Esophagus (tissue), 2 donors: Measurements from ENCODE around the gene SURF2. TPM values are rescaled to one million over a fixed set of nuclear protein-coding genes. Genes with fewer than 3 reads are reported as not detected.

ENCODE experiments used
- H3K27ac ChIP-seq, 2 donors: one replicate each; pipeline ENCODE4 v1.5.1; 2013; ENCODE audit warnings: low read depth in 2 of 2, mild to moderate bottlenecking in 2 of 2, inconsistent platforms in 1 of 2, low read length in 1 of 2, moderate library complexity in 1 of 2
- H3K27me3 ChIP-seq, 2 donors: one replicate each; pipeline ENCODE4 v1.6.1; 2013; ENCODE audit warnings: low read length in 2 of 2, control low read depth in 1 of 2, mild to moderate bottlenecking in 1 of 2; ENCODE audit not compliant: insufficient read depth in 2 of 2, control insufficient read depth in 1 of 2
- H3K36me3 ChIP-seq, 2 donors: one replicate each; pipeline ENCODE4 v1.6.1; 2013; ENCODE audit warnings: low read length in 1 of 2; ENCODE audit not compliant: control insufficient read depth in 2 of 2, insufficient read depth in 2 of 2
- H3K4me1 ChIP-seq, 2 donors: one replicate each; pipeline ENCODE4 v1.6.1; 2013; ENCODE audit warnings: low read length in 1 of 2; ENCODE audit not compliant: control insufficient read depth in 2 of 2, insufficient read depth in 2 of 2
- H3K4me3 ChIP-seq, 2 donors: one replicate each; pipeline ENCODE4 v1.5.1; 2013; ENCODE audit warnings: low read length in 2 of 2, mild to moderate bottlenecking in 2 of 2, low read depth in 1 of 2, moderate library complexity in 1 of 2
- H3K9me3 ChIP-seq, 2 donors: one replicate each; pipeline ENCODE4 v1.6.1; 2013; ENCODE audit warnings: mild to moderate bottlenecking in 2 of 2, low read depth in 1 of 2, low read length in 1 of 2, moderate library complexity in 1 of 2; ENCODE audit not compliant: control insufficient read depth in 2 of 2, insufficient read depth in 1 of 2
- WGBS, 2 donors: extraction: QIAGEN DNeasy Blood & Tissue Kit; methylation state at CpG; one replicate each; pipeline ENCODE4 v1.1.7; 2013; 5-methylcytosine and 5-hydroxymethylcytosine counted together
- polyA plus RNA-seq, 2 donors: library from polyadenylated mRNA; stranded (reverse); fragments of 200-250 nt; gene quantifications; one replicate each; pipeline ENCODE4 v1.2.3, GENCODE V29; 2013
- donor health status: healthy with polysubstance abuse.
- donor health status: Bipolar disorder and iron deficiency.

SURF2 gene
- polyA plus RNA-seq, 2 donors, result 32.9 to 36.4 TPM

DNA sequence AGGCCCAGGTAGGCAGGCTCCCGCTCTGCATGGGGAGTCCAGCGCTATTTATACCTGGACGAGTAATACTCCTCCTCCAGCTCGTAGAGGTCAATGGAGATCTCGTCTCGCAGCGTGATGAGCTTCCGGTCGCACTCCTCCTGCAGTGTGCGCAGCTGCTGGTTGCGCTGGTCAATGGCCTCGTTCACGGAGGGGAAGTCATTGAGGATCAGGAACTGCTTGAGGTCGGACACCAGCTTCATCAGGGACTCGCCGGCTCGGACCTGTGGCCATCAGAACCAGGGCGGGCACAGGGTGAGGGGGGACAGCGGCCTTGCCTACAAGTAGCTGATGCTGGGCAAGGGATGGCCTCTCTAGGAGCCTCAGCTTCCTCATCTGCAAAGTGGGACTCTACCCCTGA, 12.3 kb upstream of the SURF2 start:
- H3K27me3 ChIP-seq, result no peaks in the 10 kb centered on the region
- H3K4me1 ChIP-seq, result peaks cover 0 to 13% of the 10 kb centered on the region in 2 donors
- 94 to 96% methylated on average over 19 of the region's 19 CpGs for WGBS, 2 donors
- H3K27ac ChIP-seq, result no peak overlapping the region
- peaks cover 14 to 62% of the 10 kb centered on the region in 2 donors for H3K36me3 ChIP-seq
- H3K4me3 ChIP-seq, result no peak overlapping the region
- no peaks in the 10 kb centered on the region for H3K9me3 ChIP-seq

DNA sequence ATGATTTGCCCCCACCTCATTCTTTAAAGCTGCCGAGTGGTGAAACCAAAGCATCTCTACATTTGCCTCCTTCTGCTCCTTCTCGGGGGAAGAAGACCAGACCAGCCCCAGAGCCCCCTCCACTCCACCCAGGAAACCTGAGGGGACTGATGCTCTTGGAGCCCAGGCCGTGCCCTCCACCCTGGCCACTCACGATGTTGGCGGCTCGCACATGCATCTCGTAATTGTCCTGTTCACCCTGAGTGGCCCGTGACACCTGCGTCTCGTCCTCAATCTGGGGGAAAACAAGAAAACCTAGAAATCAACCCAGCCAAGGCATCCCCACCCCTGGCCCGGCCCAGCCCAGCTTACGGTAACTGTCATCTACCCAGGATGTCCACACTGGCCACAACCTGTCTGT, 11.4 kb upstream of the SURF2 start:
- Histone ChIP-seq H3K36me3 (peaks cover 14 to 68% of the 10 kb centered on the region in 2 donors), H3K4me3 (no peak overlapping the region), H3K4me1 (peaks cover 0 to 15% of the 10 kb centered on the region in 2 donors), H3K9me3 (no peaks in the 10 kb centered on the region), H3K27me3 (no peaks in the 10 kb centered on the region), H3K27ac (no peak overlapping the region)
- 95 to 98% methylated on average over 12 of the region's 12 CpGs for WGBS, 2 donors

DNA sequence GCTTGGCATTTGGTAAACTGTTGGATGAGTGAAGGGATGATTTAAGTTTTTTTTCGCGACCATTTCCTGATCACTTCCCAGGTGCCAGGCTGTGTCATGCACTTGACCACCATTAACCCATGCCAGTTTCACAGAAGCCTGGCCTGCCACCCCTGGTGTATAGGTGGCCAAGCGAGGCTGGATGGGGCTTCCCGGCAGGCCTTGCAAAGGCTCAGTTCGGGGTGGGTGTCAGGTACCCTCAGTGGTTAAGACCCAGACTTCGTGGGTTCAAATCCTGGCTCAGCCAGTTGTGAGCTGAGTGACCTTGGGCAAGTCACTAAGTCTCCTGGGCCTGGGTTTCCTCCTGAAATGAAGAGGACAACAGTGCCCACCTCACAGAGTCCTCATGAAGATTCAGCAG, 10.8 kb upstream of the SURF2 start:
- Histone ChIP-seq H3K4me3 (no peak overlapping the region), H3K36me3 (peaks cover 10 to 68% of the 10 kb centered on the region in 2 donors), H3K27ac (no peak overlapping the region), H3K4me1 (peaks cover 0 to 15% of the 10 kb centered on the region in 2 donors), H3K9me3 (no peaks in the 10 kb centered on the region), H3K27me3 (no peaks in the 10 kb centered on the region)
- WGBS, 2 donors, result 90 to 93% methylated on average over 6 of the region's 6 CpGs

DNA sequence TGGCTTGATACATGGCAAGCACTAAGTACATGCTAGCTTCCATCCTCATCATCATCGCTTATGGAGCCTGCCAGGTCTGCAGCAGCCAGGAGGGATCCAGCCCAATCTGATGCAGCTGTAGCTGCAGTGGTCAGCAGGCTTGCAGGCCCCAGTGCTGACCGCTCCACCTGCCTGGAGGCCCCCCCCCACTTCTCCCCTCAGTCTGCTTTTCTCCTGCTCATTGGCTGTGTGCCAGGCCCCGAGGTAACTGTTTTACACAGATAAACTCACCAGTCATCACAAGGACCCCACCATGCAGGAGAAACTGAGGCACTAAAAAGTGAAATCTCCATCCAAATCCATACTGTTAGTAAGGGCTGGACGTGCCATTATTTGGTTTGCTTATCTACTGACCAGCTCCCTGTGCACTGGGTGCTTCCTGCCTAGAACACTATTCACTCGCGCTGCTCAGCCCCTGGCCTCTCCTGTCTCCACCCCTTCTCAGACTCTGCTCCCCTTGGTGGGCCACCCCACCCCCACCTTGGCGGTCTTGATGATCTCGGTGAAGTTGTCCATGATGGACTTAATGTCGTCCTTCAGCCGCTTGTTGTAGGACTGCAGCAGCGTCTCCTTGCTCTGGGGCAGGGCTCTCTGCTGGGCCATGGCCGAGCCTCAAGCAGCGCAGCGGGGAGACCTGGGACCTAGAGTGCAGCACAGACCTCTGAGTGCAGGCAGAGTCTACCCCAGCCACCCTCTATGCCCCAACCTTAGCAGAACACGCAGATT, 10.1 kb upstream of the SURF2 start:
- H3K36me3 ChIP-seq, result peaks cover 13 to 66% of the 10 kb centered on the region in 2 donors
- peak overlapping the region in 1 of 2 donors; percentile 61 for H3K27ac ChIP-seq
- H3K4me3 ChIP-seq, result peak overlapping the region in 1 of 2 donors; percentile 83
- H3K4me1 ChIP-seq, result peaks cover 0 to 15% of the 10 kb centered on the region in 2 donors
- 64 to 69% methylated on average over 15 of the region's 15 CpGs for WGBS, 2 donors
- H3K27me3 ChIP-seq, result no peaks in the 10 kb centered on the region
- no peaks in the 10 kb centered on the region for H3K9me3 ChIP-seq

DNA sequence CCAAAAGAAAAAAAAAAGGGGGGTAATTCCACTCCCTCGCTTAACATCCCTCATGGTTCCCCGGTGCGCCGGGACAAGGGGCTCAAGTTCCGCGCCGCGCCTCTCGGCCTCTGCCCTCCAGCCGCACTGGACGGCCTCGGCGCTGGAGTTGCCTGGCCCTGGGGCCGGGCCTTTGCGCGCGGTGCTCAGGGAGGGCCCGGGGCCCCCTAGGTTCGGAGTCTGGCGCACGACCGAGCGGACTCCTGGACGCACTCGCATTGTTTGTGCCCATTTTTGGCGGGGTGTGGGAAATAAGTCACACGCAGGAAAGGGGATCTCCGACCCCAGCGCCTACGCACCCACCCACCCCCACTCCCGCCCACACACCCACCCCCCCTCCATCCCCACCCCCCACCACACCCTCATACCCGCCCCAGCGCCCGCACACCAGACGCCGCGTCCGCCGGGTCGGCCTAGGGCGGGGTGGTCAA, 8.8 kb upstream of the SURF2 start:
- Histone ChIP-seq H3K36me3 (peaks cover 13 to 61% of the 10 kb centered on the region in 2 donors), H3K4me3 (peak overlapping the region; percentile 83 to 100), H3K27ac (peak overlapping the region; percentile 89 to 95), H3K9me3 (no peaks in the 10 kb centered on the region), H3K4me1 (peaks cover 0 to 15% of the 10 kb centered on the region in 2 donors), H3K27me3 (no peaks in the 10 kb centered on the region)
- WGBS, 2 donors, result 0% methylated on average over 29 to 41 of the region's 41 CpGs

DNA sequence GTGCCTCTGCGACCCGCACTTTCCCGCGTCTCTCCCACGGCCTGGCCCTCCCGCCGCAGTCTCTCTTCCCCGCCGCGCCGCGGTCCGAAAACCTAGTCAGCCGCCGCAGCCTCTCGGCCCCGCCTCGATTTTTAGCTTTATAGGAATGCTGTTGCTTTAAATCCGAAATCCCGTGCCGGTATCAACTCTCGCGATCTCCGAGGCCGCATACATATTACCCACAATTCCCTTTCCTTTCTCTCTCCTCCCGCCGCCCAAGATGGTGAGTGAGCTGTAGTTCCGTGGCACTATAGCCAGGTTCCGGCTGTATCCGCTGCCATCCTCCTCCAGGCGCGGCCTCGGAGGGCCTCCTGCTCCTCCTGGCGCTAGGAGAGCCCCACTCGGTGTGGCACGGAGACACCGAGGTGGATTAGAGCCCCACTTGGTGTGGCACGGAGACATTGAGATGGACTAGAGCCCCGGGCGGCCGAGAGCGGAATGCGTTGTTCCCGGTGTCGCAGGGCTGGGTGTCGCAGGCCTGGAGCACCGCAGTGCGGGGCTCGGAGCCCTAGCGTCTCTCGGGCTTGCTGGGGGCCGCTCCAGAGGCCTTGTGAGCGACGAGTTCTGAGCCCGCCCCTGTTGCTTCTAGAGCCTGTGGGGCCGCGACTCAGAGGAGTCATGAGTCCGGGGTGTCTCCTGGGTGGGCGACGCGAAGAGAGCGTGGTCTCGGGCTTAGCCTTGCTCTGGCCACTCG, 8.2 kb upstream of the SURF2 start, which contains the start of the genes MED22 and RPL7A:
Gene MED22, minus strand, starts transcription at position 147 of the 733 bp plus-strand sequence. CDS start 1,469 bp downstream, outside the sequence.
Gene RPL7A, plus strand, starts transcription at position 234 of the 733 bp plus-strand sequence. Its CDS starts 26 bp downstream, at position 260.
- no peaks in the 10 kb centered on the region for H3K9me3 ChIP-seq
- peak within 1 kb of the TSS; percentile 91 to 95 for H3K27ac ChIP-seq
- peaks cover 0 to 15% of the 10 kb centered on the region in 2 donors for H3K4me1 ChIP-seq
- peak within 1 kb of the TSS; percentile 83 to 100 for H3K4me3 ChIP-seq
- WGBS, 2 donors, result 0 to 1% methylated on average over 51 to 64 of the region's 64 CpGs
- H3K36me3 ChIP-seq, result peaks cover 13 to 59% of the 10 kb centered on the region in 2 donors
- H3K27me3 ChIP-seq, result no peaks in the 10 kb centered on the region

DNA sequence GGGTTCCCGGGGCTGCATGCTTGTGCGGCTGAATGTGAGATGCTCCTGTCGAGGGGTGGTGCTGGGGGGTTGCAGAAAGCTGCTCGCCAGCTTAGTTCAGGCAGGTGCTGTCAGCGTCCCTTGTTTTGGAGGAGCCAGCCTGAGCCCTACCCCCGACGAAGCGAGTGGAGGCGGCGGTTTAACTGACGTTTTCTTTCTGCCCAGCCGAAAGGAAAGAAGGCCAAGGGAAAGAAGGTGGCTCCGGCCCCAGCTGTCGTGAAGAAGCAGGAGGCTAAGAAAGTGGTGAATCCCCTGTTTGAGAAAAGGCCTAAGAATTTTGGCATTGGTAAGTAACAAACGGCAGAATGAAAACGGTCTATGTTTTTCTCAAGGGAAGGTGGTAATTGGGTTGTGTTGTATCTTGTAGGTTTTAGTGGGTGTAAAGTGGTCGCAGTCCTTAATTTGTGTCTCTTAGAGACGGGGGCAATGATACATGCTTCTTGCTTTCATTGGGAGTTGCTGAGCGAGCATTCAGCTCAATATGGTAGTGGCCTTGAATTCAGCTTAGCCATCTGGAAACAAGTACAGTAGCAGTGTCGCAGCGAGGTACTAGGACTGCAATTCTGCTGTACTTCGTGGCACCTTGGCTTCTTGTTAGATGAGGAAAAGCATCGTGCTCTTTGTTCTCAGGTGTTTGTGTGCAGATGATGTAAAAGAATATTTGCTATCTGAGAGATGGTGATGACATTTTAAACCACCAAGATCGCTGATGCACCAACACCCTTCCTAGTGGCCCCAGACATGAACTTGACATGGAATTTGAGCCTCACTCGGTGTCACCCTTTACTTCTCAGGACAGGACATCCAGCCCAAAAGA, 7.4 kb upstream of the SURF2 start:
- WGBS, 2 donors, result 11 to 13% methylated on average over 25 of the region's 25 CpGs
- H3K36me3 ChIP-seq, result peaks cover 13 to 54% of the 10 kb centered on the region in 2 donors

DNA sequence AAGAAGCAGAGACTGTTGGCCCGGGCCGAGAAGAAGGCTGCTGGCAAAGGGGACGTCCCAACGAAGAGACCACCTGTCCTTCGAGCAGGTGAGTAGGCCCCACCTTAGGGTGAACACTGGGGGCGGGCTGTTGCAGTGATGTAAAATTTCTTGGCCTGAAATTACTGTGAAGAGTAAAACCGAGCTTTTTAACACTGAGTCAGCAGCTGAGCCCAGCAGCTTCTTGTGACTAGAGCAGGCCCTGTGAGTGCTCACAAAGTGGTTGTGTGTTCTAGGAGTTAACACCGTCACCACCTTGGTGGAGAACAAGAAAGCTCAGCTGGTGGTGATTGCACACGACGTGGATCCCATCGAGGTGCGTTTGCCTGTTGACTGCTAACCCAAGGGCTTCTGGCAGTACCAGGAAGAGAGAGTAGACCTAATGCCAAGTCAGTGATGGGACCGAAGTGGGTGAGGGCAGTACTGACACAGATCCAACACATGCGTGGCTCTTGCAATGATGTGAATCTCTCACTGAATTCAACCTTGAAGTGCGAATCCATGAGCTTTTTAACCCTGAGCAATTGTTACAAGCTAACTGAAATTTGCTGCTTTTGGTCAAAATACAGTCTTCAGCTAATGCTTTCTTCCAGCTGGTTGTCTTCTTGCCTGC, 6.3 kb upstream of the SURF2 start:
- Histone ChIP-seq H3K4me1 (peaks cover 0 to 17% of the 10 kb centered on the region in 2 donors), H3K9me3 (no peaks in the 10 kb centered on the region), H3K4me3 (peak overlapping the region in 1 of 2 donors; percentile 6), H3K27me3 (no peaks in the 10 kb centered on the region), H3K36me3 (peaks cover 7 to 46% of the 10 kb centered on the region in 2 donors), H3K27ac (no peak overlapping the region)
- WGBS, 2 donors, result 68 to 73% methylated on average over 15 of the region's 15 CpGs

More for the DNA sequence above, 7.4 kb upstream of the SURF2 start:
- Histone ChIP-seq H3K4me3 (peak overlapping the region; percentile 83 to 100), H3K27ac (peak overlapping the region; percentile 91 to 95), H3K9me3 (no peaks in the 10 kb centered on the region), H3K27me3 (no peaks in the 10 kb centered on the region), H3K4me1 (peaks cover 0 to 15% of the 10 kb centered on the region in 2 donors)
